ENCODE measurements around the gene CYP2U1.

CYP2U1 gene

DNA sequence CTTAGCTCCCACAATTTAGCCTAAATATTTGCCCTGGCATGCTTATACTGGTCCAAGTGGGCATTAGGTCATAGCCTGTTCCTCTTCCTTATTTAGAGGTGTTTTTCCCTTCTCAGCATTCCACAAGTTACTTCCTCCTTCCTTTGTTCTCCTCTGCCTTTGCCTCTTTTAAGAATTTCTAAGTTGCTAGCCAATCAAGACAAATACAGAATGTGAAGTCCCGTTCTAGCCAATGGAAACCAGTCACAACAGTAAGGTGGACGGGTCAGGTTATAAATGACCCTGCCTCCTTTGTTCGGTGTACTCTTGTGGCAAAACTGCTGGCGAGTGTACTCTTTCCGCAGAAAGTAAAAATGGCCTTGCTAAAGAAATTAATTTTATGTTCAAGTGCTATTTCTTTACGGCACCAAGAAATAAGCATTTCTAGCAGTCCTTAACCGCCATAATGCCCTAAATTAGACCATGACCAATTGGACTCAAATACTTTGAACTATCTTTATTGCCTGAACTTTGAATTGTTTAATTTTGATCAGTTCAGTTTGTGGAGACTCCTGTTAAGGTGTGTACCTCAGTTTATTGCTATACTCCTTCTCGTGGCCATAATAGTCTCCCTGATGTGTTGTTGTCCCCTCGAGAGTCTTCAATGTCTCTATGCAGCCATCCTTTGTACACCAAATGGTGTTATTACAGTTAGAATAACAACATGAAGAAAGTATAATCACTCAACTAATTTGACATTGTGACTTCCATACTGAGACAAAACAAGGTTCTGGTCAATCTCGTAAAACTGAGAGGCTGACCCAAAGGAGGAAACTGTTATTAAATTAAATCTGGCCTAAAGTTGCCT, 56.8 kb downstream of the CYP2U1 start:
- no peak overlapping the region for H3K4me3 Mint-ChIP-seq
- H3K4me1 Mint-ChIP-seq (ENCODE audit: low read depth) = peaks cover 24% of the 10 kb centered on the region
- intact Hi-C loops (cut with micrococcal nuclease) = loop anchor here (5.0 kb wide), 1 partner anchor 56 kb away; the partner anchor contains the start of gene CYP2U1
- no peaks in the 10 kb centered on the region for H3K27me3 Mint-ChIP-seq
- H3K9me3 Mint-ChIP-seq = no peaks in the 10 kb centered on the region
- H3K36me3 Mint-ChIP-seq (ENCODE audit: low read depth) = peaks cover 8% of the 10 kb centered on the region
- H3K27ac Mint-ChIP-seq = peak overlapping the region; percentile 32

DNA sequence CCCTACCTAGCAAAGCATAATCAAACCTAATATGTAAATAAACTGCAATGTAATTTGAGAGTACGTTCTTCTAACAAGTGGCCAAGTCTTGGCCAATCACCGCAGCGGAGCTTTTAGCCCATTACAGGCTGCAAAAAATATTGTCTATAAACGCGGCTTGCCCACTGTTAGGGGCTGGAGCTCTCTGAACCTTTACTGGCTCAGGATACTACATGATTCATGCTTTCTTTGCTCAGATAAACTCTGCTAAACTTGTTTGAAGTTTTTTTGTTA, 57.4 kb downstream of the CYP2U1 start:
- Mint-ChIP-seq H3K27ac (no peak overlapping the region), H3K4me1 (ENCODE audit: low read depth) (peaks cover 27% of the 10 kb centered on the region), H3K9me3 (no peaks in the 10 kb centered on the region), H3K4me3 (no peak overlapping the region), H3K27me3 (no peaks in the 10 kb centered on the region), H3K36me3 (ENCODE audit: low read depth) (peaks cover 8% of the 10 kb centered on the region)
- intact Hi-C loops (cut with micrococcal nuclease) = loop anchor here (1.0 to 5.0 kb wide), 2 partner anchors 56 to 268 kb away; partner anchors contain the start of genes CYP2U1 and PAPSS1

DNA sequence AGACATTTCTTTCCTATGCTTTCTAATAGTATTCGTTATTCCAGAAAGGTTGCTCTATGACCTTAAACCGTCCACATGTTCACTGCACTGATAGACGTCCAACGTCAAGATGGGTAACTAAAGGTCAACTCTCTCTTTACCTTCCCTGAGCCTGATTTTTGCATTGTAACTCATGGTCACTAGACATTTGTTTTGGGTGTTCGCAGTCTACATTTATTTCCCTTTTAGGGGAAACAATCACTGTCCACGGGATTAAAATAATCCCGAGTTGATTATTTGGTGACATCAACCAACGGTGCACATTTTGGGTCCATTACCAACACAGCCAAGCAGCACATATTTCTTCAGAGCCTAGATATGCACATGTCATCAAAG, 57.8 kb downstream of the CYP2U1 start:
- H3K9me3 Mint-ChIP-seq = no peaks in the 10 kb centered on the region
- intact Hi-C loops (cut with micrococcal nuclease) = loop anchor here (1.0 to 5.0 kb wide), 2 partner anchors 57 to 269 kb away; partner anchors contain the start of genes CYP2U1 and PAPSS1
- H3K4me1 Mint-ChIP-seq (ENCODE audit: low read depth) = peaks cover 32% of the 10 kb centered on the region
- peak overlapping the region; percentile 94 for H3K27ac Mint-ChIP-seq
- no peaks in the 10 kb centered on the region for H3K27me3 Mint-ChIP-seq
- peaks cover 8% of the 10 kb centered on the region for H3K36me3 Mint-ChIP-seq (ENCODE audit: low read depth)
- H3K4me3 Mint-ChIP-seq = peak overlapping the region; percentile 96

DNA sequence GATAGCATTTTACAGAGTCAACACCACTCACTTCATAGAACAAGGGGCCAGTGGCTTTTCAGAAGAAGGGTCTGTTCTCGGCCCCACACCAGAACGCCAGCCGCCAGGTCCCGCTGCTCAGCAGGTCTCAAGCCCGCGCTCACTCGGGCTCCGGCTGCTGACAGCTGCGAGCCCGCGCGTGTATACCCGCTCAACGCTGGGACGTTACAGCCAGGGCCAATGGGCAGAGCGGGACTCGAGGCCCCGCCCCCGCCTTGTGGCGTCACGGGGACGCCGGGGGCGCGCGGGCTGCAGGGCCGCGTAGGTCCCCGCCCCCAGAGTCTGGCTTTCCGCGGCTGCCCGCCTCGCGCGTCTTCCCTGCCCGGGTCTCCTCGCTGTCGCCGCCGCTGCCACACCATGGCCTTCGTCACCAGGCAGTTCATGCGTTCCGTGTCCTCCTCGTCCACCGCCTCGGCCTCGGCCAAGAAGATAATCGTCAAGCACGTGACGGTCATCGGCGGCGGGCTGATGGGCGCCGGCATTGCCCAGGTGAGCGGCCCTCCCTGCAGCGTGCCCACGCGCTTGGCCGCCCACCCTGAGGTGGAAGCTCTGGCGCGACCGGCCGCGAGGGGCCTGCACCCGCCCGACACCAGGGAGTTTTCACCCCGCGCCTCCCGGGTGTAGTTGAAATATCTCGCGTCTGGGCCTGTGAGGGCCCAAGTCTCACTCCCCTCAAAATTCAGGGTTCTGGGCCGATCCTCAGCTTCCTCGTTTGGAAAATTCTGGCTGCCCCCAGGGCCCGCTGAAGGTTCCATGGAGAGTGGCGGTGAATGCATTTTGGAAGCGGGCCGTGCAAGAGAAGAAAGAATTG, 58.4 kb downstream of the CYP2U1 start, which contains the start of gene HADH:
Gene HADH, plus strand, starts transcription at position 353 of the 850 bp plus-strand sequence. Its CDS starts 44 bp downstream, at position 397.
- intact Hi-C loops (cut with micrococcal nuclease) = loop anchor here (1.0 to 5.0 kb wide), 3 partner anchors 57 to 269 kb away; partner anchors contain the start of genes CYP2U1 and PAPSS1
- Mint-ChIP-seq H3K27ac (peak within 1 kb of the TSS; percentile 94), H3K4me3 (peak within 1 kb of the TSS; percentile 96), H3K27me3 (no peaks in the 10 kb centered on the region), H3K9me3 (no peaks in the 10 kb centered on the region), H3K36me3 (ENCODE audit: low read depth) (peaks cover 8% of the 10 kb centered on the region), H3K4me1 (ENCODE audit: low read depth) (peaks cover 38% of the 10 kb centered on the region)

DNA sequence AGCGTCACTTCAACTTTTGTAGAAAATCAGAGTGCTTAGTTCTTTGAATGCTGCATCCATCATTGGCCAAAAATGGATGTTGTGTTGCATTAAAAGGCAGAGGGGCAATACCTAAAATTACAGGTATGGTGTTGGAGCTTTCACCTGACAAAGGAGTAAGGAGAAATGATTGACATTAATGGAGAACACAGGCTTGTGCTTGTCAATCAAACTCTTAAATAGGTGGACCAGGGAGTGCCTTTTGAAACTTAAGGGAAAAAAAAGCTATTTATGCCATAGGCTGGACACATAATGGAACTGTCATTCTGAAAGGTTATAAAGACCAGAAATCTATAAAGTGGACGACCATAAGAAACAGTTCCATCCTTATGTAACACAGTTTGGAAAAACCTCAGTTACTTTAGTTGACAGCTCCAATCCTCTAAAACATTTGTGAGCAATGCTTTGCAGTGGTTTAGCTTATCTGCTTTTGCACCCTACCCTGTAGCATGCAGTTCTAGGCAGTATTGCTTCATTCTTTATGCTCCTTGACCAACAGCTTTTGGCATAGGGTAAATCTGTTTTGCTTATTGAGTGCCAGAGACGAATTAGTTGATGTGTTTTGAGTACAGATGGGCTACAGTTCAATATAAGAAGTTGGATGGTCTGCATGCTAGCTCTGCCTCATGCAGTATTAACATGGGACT, 60.7 kb downstream of the CYP2U1 start:
- Mint-ChIP-seq H3K36me3 (ENCODE audit: low read depth) (peaks cover 22% of the 10 kb centered on the region), H3K27me3 (no peaks in the 10 kb centered on the region), H3K9me3 (no peaks in the 10 kb centered on the region), H3K27ac (no peak overlapping the region), H3K4me3 (no peak overlapping the region), H3K4me1 (ENCODE audit: low read depth) (peaks cover 40% of the 10 kb centered on the region)
- intact Hi-C loops (cut with micrococcal nuclease) = loop anchor here (5.0 kb wide), 1 partner anchor 165 kb away; no protein-coding TSS in a partner anchor

DNA sequence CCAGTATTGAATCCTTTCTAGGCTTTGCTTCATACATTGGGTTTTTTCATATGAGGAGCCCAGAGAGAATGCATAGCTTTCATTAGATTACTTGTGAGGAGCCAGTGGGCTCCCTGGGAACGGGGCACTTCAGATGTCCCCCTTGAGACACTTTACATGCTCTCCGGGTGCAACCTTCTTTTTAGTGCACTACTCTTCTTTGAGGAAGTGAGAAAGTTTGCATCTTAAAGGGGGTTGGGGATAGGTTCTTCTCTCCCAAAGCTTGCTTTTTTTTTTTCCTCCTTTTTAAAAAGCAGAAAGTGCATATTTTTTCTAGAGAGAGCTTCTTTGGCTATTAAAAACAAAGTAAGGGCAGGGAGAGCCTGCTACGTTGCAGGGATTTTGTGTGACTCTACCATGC, 62.6 kb downstream of the CYP2U1 start:
- H3K27me3 Mint-ChIP-seq = no peaks in the 10 kb centered on the region
- H3K27ac Mint-ChIP-seq = no peak overlapping the region
- intact Hi-C loops (cut with micrococcal nuclease) = loop anchor here (5.0 kb wide), 1 partner anchor 167 kb away; no protein-coding TSS in a partner anchor
- H3K4me3 Mint-ChIP-seq = peak overlapping the region; percentile 48
- H3K9me3 Mint-ChIP-seq = no peaks in the 10 kb centered on the region
- H3K36me3 Mint-ChIP-seq (ENCODE audit: low read depth) = peaks cover 25% of the 10 kb centered on the region
- peaks cover 42% of the 10 kb centered on the region for H3K4me1 Mint-ChIP-seq (ENCODE audit: low read depth)

DNA sequence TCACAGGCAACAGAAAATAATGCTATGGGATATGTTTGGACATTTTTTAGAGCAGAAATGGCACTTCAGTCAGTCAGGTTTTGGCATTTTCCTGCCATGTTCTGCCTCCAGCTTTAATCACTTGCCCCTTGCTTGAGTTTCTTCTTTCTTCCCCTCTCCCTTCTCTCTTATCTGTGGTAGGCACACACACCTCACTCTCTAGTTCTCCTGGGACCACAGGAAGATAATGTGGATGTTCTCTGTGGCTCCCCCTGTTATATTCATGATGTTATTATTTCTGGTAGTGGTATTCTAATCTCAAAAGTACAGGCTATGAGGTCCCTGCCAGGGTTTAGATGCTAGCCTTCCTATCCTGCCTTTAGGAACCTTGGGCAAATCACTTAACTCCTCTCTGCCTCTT, 63.5 kb downstream of the CYP2U1 start:
- Mint-ChIP-seq H3K4me1 (ENCODE audit: low read depth) (peaks cover 47% of the 10 kb centered on the region), H3K9me3 (no peaks in the 10 kb centered on the region)

DNA sequence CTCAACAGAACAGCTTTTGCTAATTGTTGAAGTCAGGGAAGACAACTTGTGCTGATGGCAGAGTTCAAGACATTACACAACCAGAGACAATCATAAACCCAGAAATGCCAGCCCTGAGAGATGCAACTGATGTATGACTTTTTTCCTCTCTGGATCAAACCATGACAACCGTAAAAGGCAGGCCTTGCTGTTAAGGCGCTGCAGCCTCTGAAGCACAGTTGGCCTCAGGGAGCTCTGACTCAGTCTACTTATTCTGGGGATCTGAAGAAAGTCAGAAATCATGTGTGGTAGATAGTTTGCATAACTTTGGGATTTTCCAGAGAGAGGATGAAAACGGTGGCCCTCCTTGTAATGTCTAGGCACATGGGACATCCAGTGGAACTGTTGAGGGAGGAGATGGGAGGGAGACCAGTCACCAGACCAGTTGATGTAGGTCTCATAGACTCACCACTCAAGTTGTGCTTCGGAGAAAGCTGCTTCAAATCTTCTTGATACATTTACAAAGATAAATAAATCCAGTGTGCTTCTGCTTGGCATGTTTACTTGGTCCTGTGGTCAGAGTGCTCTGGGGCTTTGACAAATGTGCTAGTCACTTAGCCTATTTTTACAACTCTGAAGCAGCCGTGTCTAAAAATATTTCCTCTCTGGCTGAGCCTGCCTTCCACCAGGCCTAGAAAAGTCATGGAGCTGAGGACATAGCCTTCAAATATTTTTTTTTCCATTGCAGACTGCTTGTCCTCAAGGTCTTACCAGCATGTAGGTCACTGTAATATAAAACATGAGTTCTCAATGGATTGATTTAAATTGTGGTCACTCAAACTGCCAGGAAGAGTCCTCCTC, 65.8 kb downstream of the CYP2U1 start:
- Mint-ChIP-seq H3K9me3 (no peaks in the 10 kb centered on the region), H3K4me1 (ENCODE audit: low read depth) (peaks cover 34% of the 10 kb centered on the region), H3K27ac (no peak overlapping the region), H3K4me3 (no peak overlapping the region), H3K27me3 (no peaks in the 10 kb centered on the region), H3K36me3 (ENCODE audit: low read depth) (peaks cover 25% of the 10 kb centered on the region)
- intact Hi-C loops (cut with micrococcal nuclease) = no loop called here

More for the DNA sequence above, 63.5 kb downstream of the CYP2U1 start:
- Mint-ChIP-seq H3K27me3 (no peaks in the 10 kb centered on the region), H3K4me3 (no peak overlapping the region), H3K36me3 (ENCODE audit: low read depth) (peaks cover 22% of the 10 kb centered on the region), H3K27ac (peak overlapping the region; percentile 23)
- intact Hi-C loops (cut with micrococcal nuclease) = loop anchor here (5.0 kb wide), 1 partner anchor 168 kb away; no protein-coding TSS in a partner anchor

DNA sequence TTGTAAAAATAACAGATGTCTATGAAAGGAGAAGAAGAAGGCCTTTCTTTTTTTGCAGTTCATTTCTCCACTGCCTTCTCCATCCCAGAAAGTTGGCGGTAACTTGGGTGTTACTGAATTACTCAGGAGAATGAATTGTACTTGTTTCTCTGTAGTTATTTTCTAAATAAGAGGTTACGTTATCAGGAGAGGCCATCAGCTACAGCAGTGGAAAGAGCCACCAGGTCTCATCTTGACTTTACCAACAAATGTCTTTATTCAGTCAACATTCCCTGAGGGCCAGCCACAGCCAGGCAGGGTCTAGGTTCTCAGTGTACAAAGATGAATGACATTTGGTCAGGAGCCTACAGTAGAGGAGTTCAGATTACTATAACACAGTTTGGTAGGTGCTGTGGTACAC, 66.4 kb downstream of the CYP2U1 start:
- peaks cover 34% of the 10 kb centered on the region for H3K4me1 Mint-ChIP-seq (ENCODE audit: low read depth)
- no peak overlapping the region for H3K4me3 Mint-ChIP-seq
- H3K36me3 Mint-ChIP-seq (ENCODE audit: low read depth) = peaks cover 25% of the 10 kb centered on the region
- H3K27me3 Mint-ChIP-seq = no peaks in the 10 kb centered on the region
- no peak overlapping the region for H3K27ac Mint-ChIP-seq
- intact Hi-C loops (cut with micrococcal nuclease) = no loop called here
- no peaks in the 10 kb centered on the region for H3K9me3 Mint-ChIP-seq

DNA sequence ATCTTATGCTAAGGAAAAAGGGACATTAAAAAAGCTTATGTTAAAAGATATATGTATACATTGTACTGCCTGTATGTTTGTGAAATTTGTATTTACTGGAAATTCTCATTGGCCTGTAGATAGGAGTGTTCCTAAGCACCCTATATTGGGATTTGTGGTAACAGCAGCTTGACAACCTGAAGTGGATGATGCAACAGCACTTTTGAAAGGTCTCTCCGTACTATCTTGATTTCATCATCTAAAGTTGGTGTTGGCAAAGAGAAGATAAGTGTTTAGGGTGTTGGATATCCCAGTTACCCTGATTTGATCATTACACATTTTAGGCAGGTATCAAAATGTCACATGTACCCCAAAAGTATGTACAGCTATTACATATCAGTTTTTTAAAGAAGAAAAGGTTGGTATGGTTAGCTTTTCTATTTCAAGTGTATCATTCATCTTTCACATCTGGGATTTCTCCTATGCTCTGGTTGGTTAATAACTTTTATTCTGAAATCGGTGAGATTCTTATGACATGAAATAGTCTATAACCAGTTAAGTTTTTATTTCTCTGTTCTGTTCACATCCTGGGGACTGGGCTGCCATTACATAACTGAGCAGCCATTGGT, 68.7 kb downstream of the CYP2U1 start:
- Mint-ChIP-seq H3K9me3 (no peaks in the 10 kb centered on the region), H3K27ac (no peak overlapping the region), H3K27me3 (no peaks in the 10 kb centered on the region), H3K4me3 (no peak overlapping the region), H3K4me1 (ENCODE audit: low read depth) (peaks cover 18% of the 10 kb centered on the region), H3K36me3 (ENCODE audit: low read depth) (peaks cover 25% of the 10 kb centered on the region)
- intact Hi-C loops (cut with micrococcal nuclease) = no loop called here

DNA sequence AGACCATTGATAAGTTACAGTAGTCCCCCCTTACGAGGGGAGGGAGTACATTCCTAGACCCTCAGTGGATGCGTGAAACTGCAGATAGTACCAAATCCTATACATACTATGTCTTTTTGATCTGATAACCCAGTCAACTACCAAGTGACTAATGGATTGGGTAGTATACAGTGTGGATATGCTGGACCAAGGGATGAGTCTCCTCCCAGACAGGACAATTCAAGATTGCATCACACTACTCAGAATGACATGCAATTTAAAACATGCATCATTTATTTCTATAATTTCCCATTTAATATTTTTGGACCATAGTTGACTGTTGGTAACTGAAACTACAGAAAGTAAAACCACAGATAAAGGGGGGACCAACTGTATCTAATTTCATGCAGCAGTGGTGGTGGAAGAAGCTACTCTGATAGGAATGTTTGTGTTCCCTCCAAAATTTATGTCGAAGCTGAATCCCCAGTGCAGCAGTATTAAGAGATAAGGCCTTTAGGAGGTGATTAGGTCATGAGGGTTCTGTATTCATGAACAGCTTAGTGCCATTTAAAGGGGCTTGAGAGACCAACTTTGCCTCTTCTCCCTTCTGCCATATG, 70.3 kb downstream of the CYP2U1 start:
- Mint-ChIP-seq H3K27ac (no peak overlapping the region), H3K4me3 (no peak overlapping the region), H3K9me3 (no peaks in the 10 kb centered on the region), H3K4me1 (ENCODE audit: low read depth) (peaks cover 24% of the 10 kb centered on the region), H3K36me3 (ENCODE audit: low read depth) (peaks cover 15% of the 10 kb centered on the region), H3K27me3 (no peaks in the 10 kb centered on the region)
- intact Hi-C loops (cut with micrococcal nuclease) = no loop called here
